GM12873 (cell line): Measurements from ENCODE around the gene SLC25A25.

Source experiments
- TF ChIP-seq, protein P1 (sequence below): IDR thresholded peaks from 2 replicates; pipeline ENCODE4 v1.5.1; 2012; ENCODE audit warnings: low read depth, mild to moderate bottlenecking, moderate library complexity, low read length, control low read depth; ENCODE audit not compliant: insufficient read depth; ENCODE audit errors: missing control alignments

Gene SLC25A25

DNA sequence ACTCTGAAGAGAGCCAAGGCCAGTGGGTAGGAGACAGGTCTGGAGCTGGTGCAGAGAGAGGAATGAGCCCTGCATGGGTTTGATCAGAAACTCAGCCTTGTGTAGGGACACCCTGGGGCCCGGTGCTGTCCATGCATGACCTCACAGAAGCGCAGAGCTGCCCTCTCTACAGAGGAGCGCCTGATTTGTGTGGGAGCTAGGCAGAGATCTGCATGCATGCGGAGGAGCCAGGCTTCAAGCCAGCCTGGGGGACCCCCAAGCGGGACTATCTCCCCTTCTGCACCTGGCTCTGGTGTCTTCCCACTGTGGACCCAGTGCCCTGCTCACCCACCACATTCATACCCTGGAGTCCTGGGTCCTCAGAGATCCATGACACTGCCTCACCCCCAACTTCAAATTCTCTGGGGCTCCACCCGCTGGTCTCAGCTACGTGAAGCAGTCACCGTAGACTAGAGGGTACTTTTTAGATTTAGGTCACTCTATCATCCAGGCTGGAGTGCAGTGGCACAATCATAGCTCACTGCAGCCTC lies 78.6 kb downstream of the SLC25A25 start:
- TF ChIP-seq, protein P1, sequence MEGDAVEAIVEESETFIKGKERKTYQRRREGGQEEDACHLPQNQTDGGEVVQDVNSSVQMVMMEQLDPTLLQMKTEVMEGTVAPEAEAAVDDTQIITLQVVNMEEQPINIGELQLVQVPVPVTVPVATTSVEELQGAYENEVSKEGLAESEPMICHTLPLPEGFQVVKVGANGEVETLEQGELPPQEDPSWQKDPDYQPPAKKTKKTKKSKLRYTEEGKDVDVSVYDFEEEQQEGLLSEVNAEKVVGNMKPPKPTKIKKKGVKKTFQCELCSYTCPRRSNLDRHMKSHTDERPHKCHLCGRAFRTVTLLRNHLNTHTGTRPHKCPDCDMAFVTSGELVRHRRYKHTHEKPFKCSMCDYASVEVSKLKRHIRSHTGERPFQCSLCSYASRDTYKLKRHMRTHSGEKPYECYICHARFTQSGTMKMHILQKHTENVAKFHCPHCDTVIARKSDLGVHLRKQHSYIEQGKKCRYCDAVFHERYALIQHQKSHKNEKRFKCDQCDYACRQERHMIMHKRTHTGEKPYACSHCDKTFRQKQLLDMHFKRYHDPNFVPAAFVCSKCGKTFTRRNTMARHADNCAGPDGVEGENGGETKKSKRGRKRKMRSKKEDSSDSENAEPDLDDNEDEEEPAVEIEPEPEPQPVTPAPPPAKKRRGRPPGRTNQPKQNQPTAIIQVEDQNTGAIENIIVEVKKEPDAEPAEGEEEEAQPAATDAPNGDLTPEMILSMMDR, result no peak

DNA sequence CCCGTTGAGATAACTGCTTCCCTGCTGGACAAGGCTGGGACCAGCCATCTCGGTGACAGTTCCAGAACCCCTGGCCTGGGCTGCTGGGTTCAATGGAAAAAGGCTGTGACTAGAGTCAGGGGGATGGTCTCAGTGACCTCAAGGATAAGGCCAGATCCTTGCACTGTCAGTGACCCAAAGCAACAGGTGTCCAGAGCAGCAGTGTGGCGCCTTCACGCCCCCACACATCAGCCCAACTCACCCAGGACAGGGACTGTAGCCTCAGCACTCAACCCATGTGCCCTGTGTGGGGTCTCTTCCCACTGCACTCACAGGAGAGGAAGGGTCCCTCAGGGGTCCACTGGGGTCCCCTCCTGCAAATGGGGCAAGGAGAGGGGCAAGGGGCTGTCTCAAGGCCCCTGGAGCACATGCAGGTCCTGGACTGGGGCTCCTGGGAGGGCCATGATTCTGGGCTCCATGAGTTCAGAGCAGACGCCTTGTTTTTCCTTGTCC lies 80.5 kb downstream of the SLC25A25 start:
- TF ChIP-seq, protein P1, result no peak

DNA sequence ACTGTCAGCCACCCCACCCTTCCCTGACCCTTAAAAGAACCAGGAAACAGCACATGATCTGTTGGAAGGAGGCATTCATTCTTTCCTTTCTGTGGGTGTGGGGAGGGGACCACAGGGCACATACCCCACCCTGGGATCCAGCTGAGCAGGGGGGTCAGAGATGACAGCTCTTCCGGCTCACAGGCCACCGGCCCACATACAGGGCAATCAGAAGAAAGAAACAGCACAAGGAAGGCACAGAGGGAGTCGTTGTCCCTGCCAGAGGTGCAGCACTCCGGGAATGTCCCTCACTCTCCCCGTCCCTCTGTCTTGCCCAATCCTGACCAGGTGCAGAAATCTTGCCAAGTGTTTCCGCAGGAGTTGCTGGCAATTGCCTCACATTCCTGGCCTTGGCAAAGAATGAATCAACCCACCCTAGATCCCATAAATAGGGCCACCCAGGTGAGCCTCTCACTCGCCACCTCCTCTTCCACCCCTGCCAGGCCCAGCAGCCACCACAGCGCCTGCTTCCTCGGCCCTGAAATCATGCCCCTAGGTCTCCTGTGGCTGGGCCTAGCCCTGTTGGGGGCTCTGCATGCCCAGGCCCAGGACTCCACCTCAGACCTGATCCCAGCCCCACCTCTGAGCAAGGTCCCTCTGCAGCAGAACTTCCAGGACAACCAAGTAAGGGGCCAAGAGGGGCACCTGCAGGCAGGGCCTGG lies 81.1 kb downstream of the SLC25A25 start, which contains the start of gene LCN2:
Gene LCN2, plus strand, starts transcription at position 453 of the 701 bp plus-strand sequence. Its CDS starts 73 bp downstream, at position 526.
- TF ChIP-seq, protein P1, result no peak

DNA sequence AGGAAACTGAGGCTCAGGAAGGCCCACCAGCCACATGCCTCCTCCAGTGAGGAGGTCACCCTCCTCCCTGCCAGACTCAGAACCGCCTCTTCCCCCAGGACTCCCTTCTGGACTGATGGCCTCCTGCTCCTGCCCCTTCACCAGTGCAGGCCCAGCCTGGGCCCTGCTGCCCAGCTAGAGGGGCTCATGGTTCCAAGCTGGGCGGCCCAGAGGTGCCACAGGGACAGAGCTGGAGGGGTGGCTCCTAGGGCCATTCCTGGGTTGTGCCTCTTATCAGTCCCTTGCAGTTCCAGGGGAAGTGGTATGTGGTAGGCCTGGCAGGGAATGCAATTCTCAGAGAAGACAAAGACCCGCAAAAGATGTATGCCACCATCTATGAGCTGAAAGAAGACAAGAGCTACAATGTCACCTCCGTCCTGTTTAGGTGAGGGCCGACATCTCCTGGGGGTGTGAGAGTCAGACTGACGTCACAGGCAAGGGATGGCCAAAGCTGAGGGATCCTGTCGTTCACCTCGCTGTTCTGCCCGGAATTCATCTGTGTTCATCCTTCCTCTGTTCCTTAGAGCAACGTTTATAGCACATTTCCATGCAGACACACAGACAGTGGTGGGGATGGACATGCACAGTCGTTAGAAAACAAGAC lies 82.0 kb downstream of the SLC25A25 start:
- TF ChIP-seq, protein P1, result no peak

DNA sequence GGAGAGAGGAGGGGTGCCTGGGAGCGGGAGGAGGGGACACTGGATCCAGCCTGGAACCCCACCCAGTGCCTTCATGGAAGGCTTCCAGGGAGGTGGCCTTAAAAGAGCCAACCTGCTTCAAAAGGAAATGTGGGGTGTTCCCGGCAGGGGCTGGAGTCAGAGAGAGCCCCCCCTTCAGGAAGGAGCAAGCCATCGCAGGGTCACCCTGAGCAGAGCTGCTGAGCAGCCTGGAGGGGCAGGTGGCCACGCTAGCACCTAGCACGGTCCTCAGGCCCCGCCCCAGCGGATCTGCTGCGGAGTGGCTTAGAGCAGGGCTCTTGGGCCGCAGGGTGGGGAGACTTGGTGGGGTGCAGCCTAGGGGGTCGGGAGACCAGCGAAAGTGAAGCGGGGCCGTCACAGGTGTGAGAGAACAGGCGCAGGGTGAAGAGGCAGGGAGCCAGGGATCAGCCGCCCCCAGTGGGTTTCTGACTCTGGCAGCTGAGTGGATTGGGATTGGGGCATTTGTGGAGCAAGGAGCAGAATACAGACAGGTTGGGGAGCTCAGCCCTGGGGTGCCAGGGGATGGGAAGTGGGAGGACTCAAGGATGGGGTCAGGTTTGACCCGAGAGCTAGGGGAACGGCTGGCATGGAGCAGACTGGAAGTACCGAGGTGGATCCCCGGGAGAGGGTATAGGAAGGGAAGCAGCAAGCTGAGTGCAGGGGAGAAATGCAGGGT lies 82.7 kb downstream of the SLC25A25 start:
- TF ChIP-seq, protein P1, result peak; percentile 61

DNA sequence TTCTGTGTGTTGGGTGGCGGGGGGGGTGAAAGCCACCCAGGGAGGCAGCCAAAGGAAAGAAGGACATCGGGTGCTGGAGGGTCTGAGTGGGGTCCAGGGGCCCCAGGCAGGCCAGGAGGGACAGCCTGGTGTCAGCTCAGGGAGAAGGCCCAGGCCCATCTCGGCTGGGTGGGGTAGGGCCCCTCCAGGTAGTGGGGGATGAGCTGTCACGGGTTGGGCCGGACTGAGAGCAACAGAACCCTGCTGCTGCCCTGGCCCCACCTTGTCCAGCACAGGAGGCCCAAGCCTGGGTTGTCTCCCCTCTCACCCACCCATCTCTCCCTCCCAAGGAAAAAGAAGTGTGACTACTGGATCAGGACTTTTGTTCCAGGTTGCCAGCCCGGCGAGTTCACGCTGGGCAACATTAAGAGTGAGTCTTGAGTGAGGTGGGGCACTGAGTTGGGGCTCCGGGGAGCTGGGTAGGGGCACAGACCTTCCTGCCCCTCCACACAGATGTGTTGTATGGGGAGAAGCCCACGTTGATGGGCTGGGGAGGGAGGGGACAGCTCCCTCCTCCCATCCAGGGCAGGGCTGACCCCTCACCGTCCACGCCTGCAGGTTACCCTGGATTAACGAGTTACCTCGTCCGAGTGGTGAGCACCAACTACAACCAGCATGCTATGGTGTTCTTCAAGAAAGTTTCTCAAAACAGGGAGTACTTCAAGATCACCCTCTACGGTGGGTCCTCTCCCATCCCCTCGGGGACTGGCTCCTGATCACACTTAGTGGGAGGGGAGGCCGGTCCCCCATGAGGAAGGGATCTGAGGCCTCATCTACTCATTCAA lies 83.5 kb downstream of the SLC25A25 start:
- TF ChIP-seq, protein P1, result no peak
